Psoas muscle (tissue), 8 donors: ENCODE measurements around the gene HDGF. TPM values are rescaled to one million over a fixed set of nuclear protein-coding genes. Genes with fewer than 3 reads are reported as not detected.

ENCODE experiments used
- ATAC-seq, 4 donors: fragments of 200-7000 bp; cut with Tn5 transposase; one replicate each; pipeline ENCODE4 v1.9.1; 2020; ENCODE audit warnings: moderate library complexity in 3 of 4, mild to moderate bottlenecking in 2 of 4
- DNase-seq, 2 donors: peaks; one replicate each; pipeline ENCODE4 v3.0.0-alpha.2; 2020
- H3K27ac ChIP-seq: fragments of 200-600 bp; one replicate; pipeline ENCODE4 v1.8.0; 2022
- H3K27me3 ChIP-seq, 3 donors: fragments of 200-600 bp in 1 of 3; one replicate each; pipeline versions ENCODE4 v1.6.1 to v1.8.0; 2013 to 2022; ENCODE audit warnings: low read length in 2 of 3, mild to moderate bottlenecking in 2 of 3, moderate library complexity in 1 of 3; ENCODE audit not compliant: insufficient read depth in 3 of 3
- H3K36me3 ChIP-seq, 2 donors: fragments of 200-600 bp in 1 of 2; one replicate each; pipeline versions ENCODE4 v1.6.1 to v1.8.0; 2013 to 2022; ENCODE audit warnings: low read depth in 1 of 2, mild to moderate bottlenecking in 1 of 2, moderate library complexity in 1 of 2; ENCODE audit not compliant: insufficient read depth in 1 of 2
- H3K4me1 ChIP-seq: fragments of 200-600 bp; one replicate; pipeline ENCODE4 v1.8.0; 2022
- H3K4me3 ChIP-seq: fragments of 200-600 bp; one replicate; pipeline ENCODE4 v1.8.0; 2022; ENCODE audit warnings: mild to moderate bottlenecking
- H3K9me3 ChIP-seq: fragments of 200-600 bp; one replicate; pipeline ENCODE4 v1.8.0; 2022
- WGBS, 3 donors: extraction: QIAGEN DNeasy Blood & Tissue Kit; methylation state at CpG; one replicate each; pipeline versions ENCODE4 v1.1.6 to v1.1.7; 2013; 5-methylcytosine and 5-hydroxymethylcytosine counted together
- intact Hi-C, 2 donors: fragments of 100-400 bp; cut with DNase I; formaldehyde crosslinking; loops; one replicate each; pipeline versions ENCODE4 v1.11.0 to v1.14.2; 2022
- polyA plus RNA-seq, 3 donors: library from polyadenylated mRNA; stranded (reverse); fragments of 200-250 nt; gene quantifications; one replicate each; pipeline ENCODE4 v1.2.3, GENCODE V29; 2013
- total RNA-seq, 4 donors: library from RNA; stranded (reverse); fragmentation: NEBNext Ultra II Directional in 2 of 4; extraction: Animal tissue kit (Norgen Biotek cat#: 25700) in 2 of 4; gene quantifications; one replicate each; pipeline versions ENCODE4 v1.2.1 to v1.2.4, GENCODE V29; 2021 to 2023
- TF ChIP-seq, protein P1 (sequence below): fragments of 200-600 bp; IDR thresholded peaks from one replicate; pipeline ENCODE4 v1.8.0; 2022; ENCODE audit warnings: antibody characterized with exemption
- donor health status: healthy with polysubstance abuse.
- donor health status: DM: no; HTN: no; CAD: no; lungs with moderate emphysema.
- donor health status: Bipolar disorder and iron deficiency.
- donor health status: healthy.
- donor health status: DM: yes; HTN: yes; CAD: no.
- donor health status: DM: no; HTN: no; CAD: no.
- donor health status: DM: no; HTN: no; CAD: no.
- donor health status: DM: yes; HTN: yes; CAD: no.

Gene HDGF
- total and polyA plus RNA-seq, 7 donors: 161 to 367 (median 198) TPM

- peaks cover 0 to 56% (median 12%) of the 10 kb centered on the region in 3 donors for H3K27me3 ChIP-seq
- TF ChIP-seq, protein P1, sequence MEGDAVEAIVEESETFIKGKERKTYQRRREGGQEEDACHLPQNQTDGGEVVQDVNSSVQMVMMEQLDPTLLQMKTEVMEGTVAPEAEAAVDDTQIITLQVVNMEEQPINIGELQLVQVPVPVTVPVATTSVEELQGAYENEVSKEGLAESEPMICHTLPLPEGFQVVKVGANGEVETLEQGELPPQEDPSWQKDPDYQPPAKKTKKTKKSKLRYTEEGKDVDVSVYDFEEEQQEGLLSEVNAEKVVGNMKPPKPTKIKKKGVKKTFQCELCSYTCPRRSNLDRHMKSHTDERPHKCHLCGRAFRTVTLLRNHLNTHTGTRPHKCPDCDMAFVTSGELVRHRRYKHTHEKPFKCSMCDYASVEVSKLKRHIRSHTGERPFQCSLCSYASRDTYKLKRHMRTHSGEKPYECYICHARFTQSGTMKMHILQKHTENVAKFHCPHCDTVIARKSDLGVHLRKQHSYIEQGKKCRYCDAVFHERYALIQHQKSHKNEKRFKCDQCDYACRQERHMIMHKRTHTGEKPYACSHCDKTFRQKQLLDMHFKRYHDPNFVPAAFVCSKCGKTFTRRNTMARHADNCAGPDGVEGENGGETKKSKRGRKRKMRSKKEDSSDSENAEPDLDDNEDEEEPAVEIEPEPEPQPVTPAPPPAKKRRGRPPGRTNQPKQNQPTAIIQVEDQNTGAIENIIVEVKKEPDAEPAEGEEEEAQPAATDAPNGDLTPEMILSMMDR: no peak
- H3K4me3 ChIP-seq: no peak overlapping the region
- intact Hi-C loops: loop anchor here in 1 of 2 donors (10.0 kb wide), 1 partner anchor 186 kb away; no protein-coding TSS in a partner anchor
- 34 to 46% (median 38%) methylated on average over 1 of the region's 1 CpG for WGBS, 3 donors
- H3K27ac ChIP-seq: no peak overlapping the region
- DNase-seq (no peak), ATAC-seq (no peak)
- no peaks in the 10 kb centered on the region for H3K9me3 ChIP-seq
- H3K4me1 ChIP-seq: no peaks in the 10 kb centered on the region
- H3K36me3 ChIP-seq: no peaks in the 10 kb centered on the region
These were observed 52.5 kb downstream of the HDGF start for GRCh38 chr1:156698995-156699394.

DNA sequence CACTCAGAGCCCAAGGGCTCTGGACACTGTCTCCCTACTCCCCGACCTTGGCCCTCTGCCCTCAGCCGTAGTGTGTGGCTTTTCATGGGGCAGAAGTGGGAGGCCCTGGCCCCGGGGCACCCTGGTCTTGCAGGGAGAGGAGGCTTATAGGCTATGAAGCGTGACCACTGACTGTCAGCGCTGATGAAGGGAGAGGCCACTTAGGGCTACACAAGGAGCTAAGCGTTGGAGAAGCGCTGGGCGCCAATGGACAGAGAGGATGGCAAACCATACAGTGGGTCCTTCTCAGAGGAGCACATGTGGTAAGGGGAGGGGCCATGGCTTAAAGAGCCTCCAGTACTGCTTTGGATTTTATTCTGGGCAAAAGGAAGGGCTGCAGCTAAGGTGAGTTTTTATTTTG is 54.0 kb downstream of the HDGF start:
- ATAC-seq (no peak), DNase-seq (no peak)
- intact Hi-C loops: loop anchor here in 1 of 2 donors (10.0 kb wide), 1 partner anchor 187 kb away; no protein-coding TSS in a partner anchor
- WGBS, 3 donors: 58 to 63% (median 60%) methylated on average over 8 of the region's 8 CpGs
- TF ChIP-seq, protein P1: no peak
- Histone ChIP-seq H3K27ac (no peak overlapping the region), H3K27me3 (peaks cover 0 to 51% (median 11%) of the 10 kb centered on the region in 3 donors), H3K9me3 (no peaks in the 10 kb centered on the region), H3K36me3 (no peaks in the 10 kb centered on the region), H3K4me1 (no peaks in the 10 kb centered on the region), H3K4me3 (no peak overlapping the region)

- H3K27me3 ChIP-seq: peaks cover 0 to 55% (median 14%) of the 10 kb centered on the region in 3 donors
- ATAC-seq: no peak
- 80 to 88% (median 85%) methylated on average over 8 of the region's 8 CpGs for whole genome bisulfite sequencing, 3 donors
- H3K4me3 ChIP-seq: no peak overlapping the region
- peaks cover 3% of the 10 kb centered on the region for H3K4me1 ChIP-seq
- H3K9me3 ChIP-seq: no peaks in the 10 kb centered on the region
- no peak for DNase-seq
- TF ChIP-seq, protein P1: no peak
- intact Hi-C loops: loop anchor here in 1 of 2 donors (10.0 kb wide), 1 partner anchor 188 kb away; no protein-coding TSS in a partner anchor
- H3K36me3 ChIP-seq: no peaks in the 10 kb centered on the region
- no peak overlapping the region for H3K27ac ChIP-seq
These were observed 54.7 kb downstream of the HDGF start for GRCh38 chr1:156696755-156697154.

DNA sequence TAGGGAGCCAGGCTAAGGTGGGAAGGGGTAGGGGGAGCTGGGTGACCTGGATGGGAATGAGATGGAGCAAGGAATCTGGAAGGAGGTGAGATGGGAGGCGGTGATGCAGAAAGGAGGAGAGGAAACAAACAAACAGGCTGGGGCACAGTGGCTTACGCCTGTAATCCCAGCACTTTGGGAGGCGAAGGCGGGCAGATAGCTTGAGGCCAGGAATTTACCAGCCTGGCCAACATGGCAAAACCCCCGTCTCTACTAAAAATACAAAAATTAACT is 56.8 kb downstream of the HDGF start:
- peaks cover 10% of the 10 kb centered on the region for H3K4me1 ChIP-seq
- H3K36me3 ChIP-seq: no peaks in the 10 kb centered on the region
- intact Hi-C loops: loop anchor here in 1 of 2 donors (10.0 kb wide), 1 partner anchor 190 kb away; no protein-coding TSS in a partner anchor

More for the DNA sequence above, 56.8 kb downstream of the HDGF start:
- 73 to 83% (median 81%) methylated on average over 5 of the region's 5 CpGs for WGBS, 3 donors
- no peaks in the 10 kb centered on the region for H3K9me3 ChIP-seq
- H3K4me3 ChIP-seq: no peak overlapping the region
- no peak for ATAC-seq
- H3K27me3 ChIP-seq: peaks cover 0 to 49% (median 10%) of the 10 kb centered on the region in 3 donors
- TF ChIP-seq, protein P1: no peak
- H3K27ac ChIP-seq: no peak overlapping the region
- DNase-seq: no peak
